A549 (cell line): ENCODE measurements around the gene SORBS1.

Experiments used
- CEBPB ChIP-seq, 2 experiments: fragments of >200 bp in 1 of 2; sonication (Bioruptor Twin) in 1 of 2; formaldehyde crosslinking in 1 of 2; IDR thresholded peaks; 2 replicates each; pipeline ENCODE4 v1.6.1; 2012 to 2016
- CTCF ChIP-seq: fragments of >200 bp; sonication (Bioruptor Twin); formaldehyde crosslinking; IDR thresholded peaks from 3 replicates; pipeline ENCODE4 v1.5.1; 2016
- E2F6 ChIP-seq: IDR thresholded peaks from 2 replicates; pipeline ENCODE4 v1.6.1; 2012; ENCODE audit warnings: low read depth, borderline replicate concordance
- EP300 ChIP-seq, 2 experiments: fragments of >200 bp; sonication (Bioruptor Twin); formaldehyde crosslinking; IDR thresholded peaks; 2 replicates in 1 of 2; 3 replicates in 1 of 2; pipeline ENCODE4 v1.6.1; 2016 to 2017
- KDM1A ChIP-seq: fragments of 200-600 bp; sonication (generic); IDR thresholded peaks from 2 replicates; pipeline ENCODE4 v1.6.1; 2016; ENCODE audit warnings: low read depth, mild to moderate bottlenecking
- NFE2L2 ChIP-seq: fragments of 150-350 bp; conservative IDR thresholded peaks from 2 replicates; pipeline ENCODE4 v1.6.1; 2014; ENCODE audit warnings: low read length
- RAD21 ChIP-seq, 2 experiments: fragments of >200 bp in 1 of 2; sonication (Bioruptor Twin) in 1 of 2; formaldehyde crosslinking in 1 of 2; IDR thresholded peaks in 1 of 2; conservative IDR thresholded peaks in 1 of 2; 2 replicates in 1 of 2; 3 replicates in 1 of 2; pipeline ENCODE4 v1.6.1; 2012 to 2018; ENCODE audit warnings: inconsistent platforms in 1 of 2
- SMC3 ChIP-seq: fragments of >200 bp; sonication (Bioruptor Twin); formaldehyde crosslinking; IDR thresholded peaks from 3 replicates; pipeline ENCODE4 v1.6.1; 2018; ENCODE audit warnings: inconsistent platforms
- SREBF2 ChIP-seq: fragments of 450-650 bp; IDR thresholded peaks from 2 replicates; pipeline ENCODE4 v1.6.1; 2014; ENCODE audit warnings: mild to moderate bottlenecking, moderate library complexity
- ZFP36 ChIP-seq: fragments of 450-650 bp; IDR thresholded peaks from 2 replicates; pipeline ENCODE4 v1.6.1; 2014; ENCODE audit warnings: borderline replicate concordance; ENCODE audit not compliant: partially characterized antibody
- ZSCAN20 ChIP-seq: fragments of 250-450 bp; sonication (Bioruptor Pico); IDR thresholded peaks from 2 replicates; pipeline ENCODE4 v1.8.0; 2022; ENCODE audit warnings: mild to moderate bottlenecking, moderate library complexity

GRCh38 chr10:95562341-95562965 lies 1.3 kb upstream of the SORBS1 start:
- no peak for TF ChIP-seq RAD21 (conservative IDR thresholded peaks at IDR 0.05 in 1 of 2, IDR thresholded peaks at IDR 0.05 in 1 of 2)
- TF ChIP-seq KDM1A, result no peak
- TF ChIP-seq NFE2L2, result no peak
- TF ChIP-seq CTCF, result no peak
- TF ChIP-seq EP300 (IDR thresholded peaks at IDR 0.05), result no peak
- TF ChIP-seq ZFP36, result no peak
- TF ChIP-seq E2F6, result no peak
- TF ChIP-seq CEBPB (IDR thresholded peaks at IDR 0.05), result no peak
- TF ChIP-seq ZSCAN20 (CRISPR knock-in tag), result no peak
- no peak for TF ChIP-seq SREBF2
- TF ChIP-seq SMC3, result no peak
